GM18498 (cell line): ENCODE results near the gene CKLF.

Source experiments
- ATAC-seq: cut with Tn5 transposase; IDR thresholded peaks from one replicate; pipeline ENCODE4 v1.9.1; 2021; ENCODE audit warnings: mild to moderate bottlenecking, moderate library complexity; ENCODE audit not compliant: unreplicated experiment

CKLF gene

GRCh38 chr16:66614161-66614802, 61.9 kb downstream of the CKLF start:
- no peak for ATAC-seq
